ENCODE measurements around the gene NXPH4.

DNA sequence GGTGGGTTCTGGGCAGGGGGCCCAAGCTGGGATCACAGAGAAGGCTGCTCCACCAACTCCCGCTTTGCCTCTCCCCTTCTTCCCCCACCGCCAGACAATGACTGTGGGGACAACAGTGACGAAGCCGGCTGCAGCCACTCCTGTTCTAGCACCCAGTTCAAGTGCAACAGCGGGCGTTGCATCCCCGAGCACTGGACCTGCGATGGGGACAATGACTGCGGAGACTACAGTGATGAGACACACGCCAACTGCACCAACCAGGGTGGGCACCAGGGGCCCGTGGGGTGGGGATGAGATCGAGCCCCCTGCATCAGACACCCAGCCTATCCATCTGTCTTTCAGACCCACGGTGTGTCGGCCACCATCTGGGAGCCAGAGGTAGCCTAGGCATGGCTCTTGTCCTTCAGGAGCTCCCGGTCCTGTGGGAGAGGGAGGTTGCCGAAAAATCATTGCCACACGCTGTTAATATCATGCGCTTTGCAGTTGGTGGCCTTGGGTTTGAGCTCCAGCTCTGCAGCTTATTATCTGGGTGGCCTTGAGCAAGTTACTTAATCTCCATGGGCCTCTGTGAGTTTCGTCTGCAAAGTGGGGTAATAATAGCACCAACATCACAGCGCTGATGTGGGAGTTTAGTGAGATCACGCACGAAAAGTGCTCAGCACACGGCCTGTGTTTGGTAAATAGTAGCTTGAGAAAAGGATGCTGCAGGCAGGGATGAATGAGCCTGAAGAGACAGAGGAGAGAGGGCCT lies 47.4 kb upstream of the NXPH4 start:
- TF ChIP-seq, protein P1, sequence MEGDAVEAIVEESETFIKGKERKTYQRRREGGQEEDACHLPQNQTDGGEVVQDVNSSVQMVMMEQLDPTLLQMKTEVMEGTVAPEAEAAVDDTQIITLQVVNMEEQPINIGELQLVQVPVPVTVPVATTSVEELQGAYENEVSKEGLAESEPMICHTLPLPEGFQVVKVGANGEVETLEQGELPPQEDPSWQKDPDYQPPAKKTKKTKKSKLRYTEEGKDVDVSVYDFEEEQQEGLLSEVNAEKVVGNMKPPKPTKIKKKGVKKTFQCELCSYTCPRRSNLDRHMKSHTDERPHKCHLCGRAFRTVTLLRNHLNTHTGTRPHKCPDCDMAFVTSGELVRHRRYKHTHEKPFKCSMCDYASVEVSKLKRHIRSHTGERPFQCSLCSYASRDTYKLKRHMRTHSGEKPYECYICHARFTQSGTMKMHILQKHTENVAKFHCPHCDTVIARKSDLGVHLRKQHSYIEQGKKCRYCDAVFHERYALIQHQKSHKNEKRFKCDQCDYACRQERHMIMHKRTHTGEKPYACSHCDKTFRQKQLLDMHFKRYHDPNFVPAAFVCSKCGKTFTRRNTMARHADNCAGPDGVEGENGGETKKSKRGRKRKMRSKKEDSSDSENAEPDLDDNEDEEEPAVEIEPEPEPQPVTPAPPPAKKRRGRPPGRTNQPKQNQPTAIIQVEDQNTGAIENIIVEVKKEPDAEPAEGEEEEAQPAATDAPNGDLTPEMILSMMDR (conservative IDR thresholded peaks at IDR 0.05), result no peak
- TF ChIP-seq ZFX (IDR thresholded peaks at IDR 0.05), result no peak
